Endothelial cell of umbilical vein (primary cell): ENCODE data around the gene VWA7. TPM values are rescaled to one million over a fixed set of nuclear protein-coding genes. Genes with fewer than 3 reads are reported as not detected.

Experiments
- BruUV-seq: library from RNA; stranded (reverse); fragments of 400-500 nt; replicated peaks from 2 replicates; lab custom pipeline; 2021; lab: Mats Ljungman, UMichigan
- CTCF ChIA-PET: fragments of 300-600, 350-600 bp; sonication (Branson Sonifier 250); formaldehyde crosslinking; loops from one replicate; lab custom pipeline; 2021; ENCODE audit warnings: antibody characterized with exemption, inconsistent platforms; lab: Charles Lee
- POLR2A ChIA-PET: fragments of 300-600, 350-600 bp; sonication (Branson Sonifier 250); formaldehyde crosslinking; loops from one replicate; lab custom pipeline; 2021; ENCODE audit warnings: antibody characterized with exemption, inconsistent platforms; lab: Charles Lee
- DNase-seq: peaks from one replicate; pipeline ENCODE4 v3.0.0-alpha.2; 2011; ENCODE audit warnings: low read depth, low spot score
- FAIRE-seq: peaks from 2 replicates; lab custom pipeline; 2011; peaks lifted over from hg19 to GRCh38; lab: Jason Lieb, UNC
- H2AFZ ChIP-seq: 2 replicates; pipeline ENCODE4 v1.6.0; 2012; ENCODE audit warnings: low read depth, low read length, control low read depth, inconsistent platforms
- H3K27ac ChIP-seq: 2 replicates; pipeline ENCODE4 v1.5.1; 2011; ENCODE audit warnings: low read depth, mild to moderate bottlenecking, control low read depth, low read length, moderate library complexity; ENCODE audit not compliant: insufficient read depth
- H3K27me3 ChIP-seq, 2 experiments: 2 replicates each; pipeline versions ENCODE4 v1.6.0 to v1.6.1; 2011; ENCODE audit warnings: low read length in 2 of 2, mixed read lengths in 1 of 2; ENCODE audit not compliant: control insufficient read depth in 2 of 2, insufficient read depth in 2 of 2
- H3K36me3 ChIP-seq, 2 experiments: 2 replicates in 1 of 2; 3 replicates in 1 of 2; pipeline ENCODE4 v1.5.1; 2011; ENCODE audit warnings: low read length in 2 of 2, mild to moderate bottlenecking in 1 of 2, moderate library complexity in 1 of 2; ENCODE audit not compliant: control insufficient read depth in 2 of 2, insufficient read depth in 2 of 2; ENCODE audit errors: extremely low read depth in 1 of 2
- H3K4me1 ChIP-seq: 3 replicates; pipeline ENCODE4 v1.5.1; 2011; ENCODE audit warnings: mild to moderate bottlenecking, low read length; ENCODE audit not compliant: control insufficient read depth, insufficient read depth; ENCODE audit errors: extremely low read depth
- H3K4me2 ChIP-seq: 2 replicates; pipeline ENCODE4 v1.6.1; 2011; ENCODE audit warnings: low read length, control low read depth, mixed read lengths; ENCODE audit not compliant: insufficient read depth
- H3K4me3 ChIP-seq, 3 experiments: fragments of 200-600 bp in 1 of 3; sonication (generic), shearing (Covaris generic) in 1 of 3; replicated peaks in 1 of 3; 2 replicates each; pipeline ENCODE4 v1.5.1; 2011 to 2016; ENCODE audit warnings: control low read depth in 3 of 3, low read length in 3 of 3, mild to moderate bottlenecking in 2 of 3, inconsistent platforms in 1 of 3, low read depth in 1 of 3, moderate library complexity in 1 of 3; ENCODE audit not compliant: insufficient read depth in 1 of 3
- H3K79me2 ChIP-seq: 2 replicates; pipeline ENCODE4 v1.6.0; 2012; ENCODE audit warnings: low read length, inconsistent platforms; ENCODE audit not compliant: control insufficient read depth, insufficient read depth
- H3K9ac ChIP-seq: replicated peaks from 2 replicates; pipeline ENCODE3; 2011; ENCODE audit warnings: low read length, control low read depth; ENCODE audit not compliant: insufficient read depth; ENCODE audit errors: extremely low read depth
- H3K9me1 ChIP-seq: replicated peaks from 3 replicates; pipeline ENCODE4 v1.6.0; 2011; ENCODE audit warnings: mild to moderate bottlenecking, low read length; ENCODE audit not compliant: control insufficient read depth, insufficient read depth; ENCODE audit errors: extremely low read depth
- H3K9me3 ChIP-seq: replicated peaks from 2 replicates; pipeline ENCODE4 v1.5.1; 2012; ENCODE audit warnings: low read length, inconsistent platforms; ENCODE audit not compliant: control insufficient read depth, insufficient read depth
- H4K20me1 ChIP-seq: replicated peaks from 2 replicates; pipeline ENCODE3; 2011; ENCODE audit warnings: mild to moderate bottlenecking, low read length; ENCODE audit not compliant: control insufficient read depth, insufficient read depth; ENCODE audit errors: extremely low read depth
- EZH2 ChIP-seq: IDR thresholded peaks from 2 replicates; pipeline ENCODE4 v1.6.1; 2012; ENCODE audit warnings: borderline replicate concordance, low read depth, mild to moderate bottlenecking, moderate library complexity, low read length, inconsistent platforms; ENCODE audit not compliant: severe bottlenecking
- FOS ChIP-seq: IDR thresholded peaks from 2 replicates; pipeline ENCODE4 v1.6.1; 2011; ENCODE audit warnings: mild to moderate bottlenecking, low read length, moderate library complexity, borderline replicate concordance; ENCODE audit not compliant: insufficient read depth
- GATA2 ChIP-seq: IDR thresholded peaks from 2 replicates; pipeline ENCODE4 v1.7.0; 2011; ENCODE audit warnings: low read depth, mild to moderate bottlenecking, moderate library complexity, mixed read lengths, low read length; ENCODE audit not compliant: insufficient read length, insufficient read depth
- JUN ChIP-seq: IDR thresholded peaks from 2 replicates; pipeline ENCODE4 v1.6.1; 2011; ENCODE audit warnings: borderline replicate concordance, low read depth; ENCODE audit not compliant: insufficient read length, insufficient read depth
- MAX ChIP-seq: IDR thresholded peaks from 2 replicates; pipeline ENCODE4 v1.6.1; 2011; ENCODE audit not compliant: insufficient read depth, insufficient read length
- MYC ChIP-seq: IDR thresholded peaks from one replicate; pipeline ENCODE4 v1.6.1; 2011; ENCODE audit warnings: mild to moderate bottlenecking, low read depth, low read length
- POLR2A ChIP-seq: IDR thresholded peaks from 2 replicates; pipeline ENCODE4 v1.6.1; 2012; ENCODE audit warnings: low read depth, mild to moderate bottlenecking, control low read depth, low read length
- POLR2AphosphoS5 ChIP-seq: IDR thresholded peaks from 2 replicates; pipeline ENCODE4 v1.6.1; 2012; ENCODE audit warnings: low read depth, mild to moderate bottlenecking, control low read depth, low read length, moderate library complexity; ENCODE audit not compliant: insufficient read depth
- dilution Hi-C: fragments of 300-500 bp; cut with MboI; formaldehyde crosslinking; loops from one replicate; pipeline ENCODE4 v1.15.0; 2019; ENCODE audit warnings: low sequenced_read_pairs; ENCODE audit not compliant: extremely low pct_ligation_motif_present
- intact Hi-C: fragments of 100-400 bp; cut with micrococcal nuclease; formaldehyde crosslinking; loops from one replicate; pipeline ENCODE4 v1.10.0; 2022
- polyA plus RNA-seq, 4 experiments: library from polyadenylated mRNA; depleted of rRNA in 3 of 4; stranded (reverse) in 3 of 4; unstranded in 1 of 4; fragments of >200 nt; gene quantifications; 2 replicates each; pipeline versions ENCODE4 v1.2.1 to v1.2.3, GENCODE V29; 2011 to 2012; ENCODE audit warnings: missing spikeins in 1 of 4
- total RNA-seq: library from RNA; stranded (reverse); gene quantifications from 2 replicates; pipeline ENCODE4 v1.2.3, GENCODE V29; 2021
- TF ChIP-seq, protein P1 (sequence below), 2 donors: IDR thresholded peaks; 1 replicate in 1 of 2; 2 replicates in 1 of 2; pipeline ENCODE4 v1.5.1; 2011; ENCODE audit warnings: low read length in 2 of 2, mild to moderate bottlenecking in 2 of 2, moderate library complexity in 2 of 2, control low read depth in 1 of 2, inconsistent platforms in 1 of 2, low read depth in 1 of 2; ENCODE audit not compliant: insufficient read depth in 1 of 2; ENCODE audit errors: extremely low read depth in 1 of 2

Gene VWA7
- total and polyA plus RNA-seq, 2 donors (not counting 3 experiments of a cell fraction or from before 2014, with no cell fraction given): 0.11 to 0.51 TPM

DNA sequence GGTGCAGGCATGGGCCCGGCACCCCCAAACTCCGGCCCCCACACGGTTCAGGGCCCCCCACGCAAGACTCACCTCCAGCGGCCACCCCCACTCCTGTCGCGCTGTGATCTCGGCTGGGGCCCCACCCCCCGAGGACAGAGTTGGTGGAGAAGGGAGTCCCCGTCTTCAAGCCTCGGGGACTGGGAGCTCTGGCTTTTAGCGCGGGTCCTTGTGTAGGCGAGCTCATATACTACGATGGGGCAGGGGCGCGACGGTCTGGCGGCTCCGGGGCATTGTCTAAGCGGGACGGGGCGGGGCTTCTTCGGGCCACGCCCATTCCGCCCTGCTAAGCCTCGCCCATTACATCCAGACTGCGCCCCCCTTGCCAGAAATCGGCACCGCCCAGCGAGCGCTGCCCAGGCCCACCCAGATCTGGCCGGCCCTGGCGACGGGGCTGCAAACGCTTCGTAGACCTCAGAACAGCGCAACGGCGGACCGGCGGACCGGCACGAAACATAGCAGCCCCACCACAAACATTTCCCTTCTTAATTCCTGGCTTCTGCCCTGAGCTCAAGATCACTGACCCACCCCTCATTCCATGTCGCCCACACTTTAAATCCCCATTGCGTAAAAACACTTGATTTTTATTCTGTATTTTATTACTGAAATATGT lies 47.0 kb downstream of the VWA7 start:
- Histone ChIP-seq H3K4me3 (peak overlapping the region; percentile 66 to 94 (median 70)), H3K79me2 (peaks cover 23% of the 10 kb centered on the region), H3K27me3 (no peaks in the 10 kb centered on the region), H2AFZ (no peak overlapping the region), H3K4me1 (peaks cover 38% of the 10 kb centered on the region), H3K36me3 (peaks cover 19 to 38% of the 10 kb centered on the region in 2 experiments), H3K4me2 (peak overlapping the region; percentile 73), H3K9me3 (no peaks in the 10 kb centered on the region), H3K9me1 (no peaks in the 10 kb centered on the region), H4K20me1 (no peaks in the 10 kb centered on the region), H3K9ac (peak overlapping the region; percentile 80), H3K27ac (peak overlapping the region; percentile 54)
- dilution Hi-C loops (no loop called here), intact Hi-C loops (loop anchor here (1.0 to 10.0 kb wide), 8 partner anchors 8 to 185 kb away; partner anchors contain the start of genes ABHD16A, ATP6V1G2, DDX39B and HSPA1B)
- TF ChIP-seq, protein P1, sequence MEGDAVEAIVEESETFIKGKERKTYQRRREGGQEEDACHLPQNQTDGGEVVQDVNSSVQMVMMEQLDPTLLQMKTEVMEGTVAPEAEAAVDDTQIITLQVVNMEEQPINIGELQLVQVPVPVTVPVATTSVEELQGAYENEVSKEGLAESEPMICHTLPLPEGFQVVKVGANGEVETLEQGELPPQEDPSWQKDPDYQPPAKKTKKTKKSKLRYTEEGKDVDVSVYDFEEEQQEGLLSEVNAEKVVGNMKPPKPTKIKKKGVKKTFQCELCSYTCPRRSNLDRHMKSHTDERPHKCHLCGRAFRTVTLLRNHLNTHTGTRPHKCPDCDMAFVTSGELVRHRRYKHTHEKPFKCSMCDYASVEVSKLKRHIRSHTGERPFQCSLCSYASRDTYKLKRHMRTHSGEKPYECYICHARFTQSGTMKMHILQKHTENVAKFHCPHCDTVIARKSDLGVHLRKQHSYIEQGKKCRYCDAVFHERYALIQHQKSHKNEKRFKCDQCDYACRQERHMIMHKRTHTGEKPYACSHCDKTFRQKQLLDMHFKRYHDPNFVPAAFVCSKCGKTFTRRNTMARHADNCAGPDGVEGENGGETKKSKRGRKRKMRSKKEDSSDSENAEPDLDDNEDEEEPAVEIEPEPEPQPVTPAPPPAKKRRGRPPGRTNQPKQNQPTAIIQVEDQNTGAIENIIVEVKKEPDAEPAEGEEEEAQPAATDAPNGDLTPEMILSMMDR (IDR thresholded peaks at IDR 0.05; ENCODE audit: extremely low read depth in 1 of 2, insufficient read depth in 1 of 2, low read depth in 1 of 2, low read length in 2 of 2): peak in 1 of 2 donors; percentile 6
- TF ChIP-seq GATA2: no peak
- no peak for TF ChIP-seq EZH2
- peak; percentile 97 for TF ChIP-seq POLR2A
- TF ChIP-seq MYC: no peak
- TF ChIP-seq MAX: no peak
- no peak for TF ChIP-seq JUN
- no peak for TF ChIP-seq FOS
- TF ChIP-seq POLR2AphosphoS5: peak; percentile 98
- peak; percentile 87 for FAIRE-seq
- CTCF ChIA-PET: interaction anchor here (0.8 to 5.4 kb wide), 21 partner anchors 8 to 222 kb away, joined by 3 to 42 read pairs (median 6); partner anchors contain the start of genes ABHD16A, HSPA1B, LSM2 and LY6G5C
- POLR2A ChIA-PET: interaction anchor here (0.5 to 2.2 kb wide), 5 partner anchors 10 to 97 kb away, joined by 3 to 14 read pairs (median 4); partner anchors contain the start of genes HSPA1A, HSPA1B, HSPA1L and MSH5
- DNase-seq: peak; percentile 94
- no TSS peak for BruUV-seq
